WTC11 (cell line): ENCODE data around the gene ANO4. TPM values are rescaled to one million over a fixed set of nuclear protein-coding genes. Genes with fewer than 3 reads are reported as not detected.

Experiments used
- ATAC-seq: fragments of 200-7000 bp; cut with Tn5 transposase; 2 replicates; pipeline ENCODE4 v1.10.0; 2021; ENCODE audit warnings: mild to moderate bottlenecking, moderate library complexity
- CTCF ChIA-PET: fragments of 300-600 bp; sonication (Branson Sonifier 250); formaldehyde crosslinking; loops from one replicate; lab custom pipeline; 2021; ENCODE audit warnings: antibody characterized with exemption; lab: Charles Lee
- POLR2A ChIA-PET: fragments of 350-600 bp; sonication (Branson Sonifier 250); formaldehyde crosslinking; loops from one replicate; lab custom pipeline; 2021; ENCODE audit warnings: antibody characterized with exemption; lab: Charles Lee
- DNase-seq: peaks from one replicate; pipeline ENCODE4 v3.0.0; 2021; ENCODE audit warnings: low spot score
- H3K27ac Mint-ChIP-seq: 2 replicates; pipeline ENCODE4 v1.8.0; 2021; ENCODE audit warnings: mixed read lengths
- H3K27me3 Mint-ChIP-seq: 2 replicates; pipeline ENCODE4 v1.8.0; 2021; ENCODE audit warnings: low read depth, mild to moderate bottlenecking, moderate library complexity, mixed read lengths
- H3K36me3 Mint-ChIP-seq: 2 replicates; pipeline ENCODE4 v1.8.0; 2021; ENCODE audit warnings: mixed read lengths
- H3K4me1 Mint-ChIP-seq: 2 replicates; pipeline ENCODE4 v1.8.0; 2022; ENCODE audit warnings: mixed read lengths
- H3K4me3 Mint-ChIP-seq: 2 replicates; pipeline ENCODE4 v1.8.0; 2021; ENCODE audit warnings: mild to moderate bottlenecking, moderate library complexity, mixed read lengths
- H3K9me3 Mint-ChIP-seq: 2 replicates; pipeline ENCODE4 v1.8.0; 2021; ENCODE audit warnings: mixed read lengths
- CDX4 ChIP-seq: fragments of 250-450 bp; sonication (Bioruptor Pico); IDR thresholded peaks from 2 replicates; pipeline ENCODE4 v1.9.0; 2021; ENCODE audit warnings: moderate library complexity, mild to moderate bottlenecking, inconsistent platforms, borderline replicate concordance
- ETV6 ChIP-seq: sonication (generic); formaldehyde crosslinking; IDR thresholded peaks from 2 replicates; pipeline ENCODE4 v1.8.1; 2022; ENCODE audit warnings: mild to moderate bottlenecking, missing genetic modification reagents
- GRHL2 ChIP-seq: fragments of 250-450 bp; sonication (Bioruptor Pico); IDR thresholded peaks from 2 replicates; pipeline ENCODE4 v1.8.0; 2022; ENCODE audit warnings: mild to moderate bottlenecking, moderate library complexity; ENCODE audit not compliant: insufficient replicate concordance, severe bottlenecking
- JUN ChIP-seq: sonication (generic); formaldehyde crosslinking; IDR thresholded peaks from 2 replicates; pipeline ENCODE4 v1.8.0; 2023; ENCODE audit warnings: mild to moderate bottlenecking, missing genetic modification reagents
- MXD4 ChIP-seq: fragments of 250-450 bp; sonication (Bioruptor Pico); IDR thresholded peaks from 2 replicates; pipeline ENCODE4 v1.8.0; 2021; ENCODE audit warnings: mild to moderate bottlenecking, moderate library complexity, borderline replicate concordance
- NR3C1 ChIP-seq: sonication (generic); formaldehyde crosslinking; conservative IDR thresholded peaks from 2 replicates; pipeline ENCODE4 v1.8.1; 2023; ENCODE audit warnings: low read depth, mild to moderate bottlenecking, missing genetic modification reagents
- PRDM15 ChIP-seq: sonication (generic); formaldehyde crosslinking; IDR thresholded peaks from 2 replicates; pipeline ENCODE4 v1.8.0; 2022; ENCODE audit warnings: missing genetic modification reagents
- SOX15 ChIP-seq: fragments of 250-450 bp; sonication (Bioruptor Pico); IDR thresholded peaks from 2 replicates; pipeline ENCODE4 v1.9.0; 2021; ENCODE audit warnings: mild to moderate bottlenecking
- TCF7 ChIP-seq: sonication (generic); formaldehyde crosslinking; IDR thresholded peaks from 2 replicates; pipeline ENCODE4 v1.8.0; 2022; ENCODE audit warnings: mild to moderate bottlenecking, low read depth, missing genetic modification reagents, moderate library complexity
- ZBTB21 ChIP-seq: sonication (generic); formaldehyde crosslinking; IDR thresholded peaks from 2 replicates; pipeline ENCODE4 v1.8.1; 2023; ENCODE audit warnings: mild to moderate bottlenecking, missing genetic modification reagents, borderline replicate concordance
- ZNF317 ChIP-seq: sonication (generic); formaldehyde crosslinking; IDR thresholded peaks from 2 replicates; pipeline ENCODE4 v1.8.1; 2023; ENCODE audit warnings: low read depth, mild to moderate bottlenecking, moderate library complexity, missing genetic modification reagents, borderline replicate concordance
- ZNF416 ChIP-seq: fragments of 250-450 bp; sonication (Bioruptor Pico); IDR thresholded peaks from 2 replicates; pipeline ENCODE4 v1.9.0; 2021; ENCODE audit warnings: mild to moderate bottlenecking, inconsistent platforms
- total RNA-seq: library from RNA; stranded (reverse); gene quantifications from 3 replicates; pipeline ENCODE4 v1.2.3, GENCODE V29; 2021
- TF ChIP-seq, protein P1 (sequence below): fragments of 200-600 bp; IDR thresholded peaks from 2 replicates; pipeline ENCODE4 v1.8.0; 2022; ENCODE audit warnings: antibody characterized with exemption
- TF ChIP-seq, protein P2 (sequence below): fragments of 250-450 bp; sonication (Bioruptor Pico); IDR thresholded peaks from 2 replicates; pipeline ENCODE4 v1.8.0; 2021; ENCODE audit warnings: mild to moderate bottlenecking

ANO4 gene
- total RNA-seq, 1 experiment from 2014 or later, result 2.6 TPM

GRCh38 chr12:100827901-100828520 is 33.4 kb downstream of the ANO4 start:
- DNase-seq, result no peak
- H3K4me3 Mint-ChIP-seq, result no peak overlapping the region
- H3K27ac Mint-ChIP-seq, result no peak overlapping the region
- peak; percentile 87 for ATAC-seq
- no peaks in the 10 kb centered on the region for H3K27me3 Mint-ChIP-seq
- POLR2A ChIA-PET, result no interaction called here
- TF ChIP-seq SOX15 (CRISPR knock-in tag) (no peak), ETV6 (CRISPR knock-in tag) (no peak), TCF7 (CRISPR knock-in tag) (no peak)
- TF ChIP-seq, protein P1, sequence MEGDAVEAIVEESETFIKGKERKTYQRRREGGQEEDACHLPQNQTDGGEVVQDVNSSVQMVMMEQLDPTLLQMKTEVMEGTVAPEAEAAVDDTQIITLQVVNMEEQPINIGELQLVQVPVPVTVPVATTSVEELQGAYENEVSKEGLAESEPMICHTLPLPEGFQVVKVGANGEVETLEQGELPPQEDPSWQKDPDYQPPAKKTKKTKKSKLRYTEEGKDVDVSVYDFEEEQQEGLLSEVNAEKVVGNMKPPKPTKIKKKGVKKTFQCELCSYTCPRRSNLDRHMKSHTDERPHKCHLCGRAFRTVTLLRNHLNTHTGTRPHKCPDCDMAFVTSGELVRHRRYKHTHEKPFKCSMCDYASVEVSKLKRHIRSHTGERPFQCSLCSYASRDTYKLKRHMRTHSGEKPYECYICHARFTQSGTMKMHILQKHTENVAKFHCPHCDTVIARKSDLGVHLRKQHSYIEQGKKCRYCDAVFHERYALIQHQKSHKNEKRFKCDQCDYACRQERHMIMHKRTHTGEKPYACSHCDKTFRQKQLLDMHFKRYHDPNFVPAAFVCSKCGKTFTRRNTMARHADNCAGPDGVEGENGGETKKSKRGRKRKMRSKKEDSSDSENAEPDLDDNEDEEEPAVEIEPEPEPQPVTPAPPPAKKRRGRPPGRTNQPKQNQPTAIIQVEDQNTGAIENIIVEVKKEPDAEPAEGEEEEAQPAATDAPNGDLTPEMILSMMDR, result peak; percentile 63
- TF ChIP-seq, all 79 proteins: peak for 1
- CTCF ChIA-PET, result interaction anchor here (0.6 to 1.4 kb wide), 5 partner anchors 33 to 496 kb away, joined by 4 to 5 read pairs (median 4); partner anchors contain the start of gene ANO4
- Mint-ChIP-seq H3K4me1 (0 out of 2 replicates have a peak, but pooled peaks cover 8% of the 10 kb centered on the region), H3K36me3 (no peaks in the 10 kb centered on the region), H3K9me3 (no peaks in the 10 kb centered on the region)

DNA sequence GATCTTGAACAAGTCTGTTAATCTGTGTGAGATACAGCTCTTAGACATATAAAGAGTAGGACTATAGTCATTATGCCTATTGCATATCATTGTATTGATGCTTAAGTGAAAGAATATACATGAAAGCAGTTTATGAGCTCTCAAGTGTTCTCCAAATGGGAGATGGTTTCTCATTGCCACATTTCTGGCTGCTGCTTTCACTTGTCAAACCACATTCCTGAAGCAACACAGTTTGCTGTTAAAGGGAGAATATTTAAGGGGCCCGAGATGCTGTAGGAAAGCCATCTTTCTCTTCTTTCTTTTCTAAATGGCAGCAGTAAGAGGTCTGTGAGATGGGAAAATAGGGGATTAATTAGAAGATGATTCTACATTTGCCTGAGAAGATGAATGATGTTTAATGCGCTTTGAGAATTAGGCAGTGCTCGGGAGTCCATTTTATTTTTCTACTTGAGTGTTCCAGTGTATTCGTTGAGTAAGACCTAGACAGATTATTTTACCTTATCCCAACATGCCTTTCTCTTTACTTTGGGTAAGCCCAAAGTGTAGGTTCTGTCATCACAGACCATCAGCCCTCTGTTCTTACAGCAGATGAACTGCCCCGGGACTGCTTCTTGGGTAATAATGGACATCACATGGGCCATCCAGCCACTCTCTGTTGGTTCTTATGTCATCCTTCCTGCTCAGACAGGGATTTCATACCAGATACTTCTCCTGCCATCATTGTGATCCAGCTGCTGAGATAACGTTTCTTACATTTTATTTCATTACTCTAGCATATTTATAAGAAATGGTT is 35.6 kb downstream of the ANO4 start:
- H3K4me1 Mint-ChIP-seq, result 0 out of 2 replicates have a peak, but pooled peaks cover 8% of the 10 kb centered on the region
- H3K9me3 Mint-ChIP-seq, result no peaks in the 10 kb centered on the region
- TF ChIP-seq CDX4 (CRISPR knock-in tag) (no peak), JUN (no peak), ZNF317 (CRISPR knock-in tag) (no peak), ZNF416 (CRISPR knock-in tag) (no peak), MXD4 (CRISPR knock-in tag) (no peak)
- TF ChIP-seq, all 79 proteins: peak for 0
- Mint-ChIP-seq H3K27me3 (no peaks in the 10 kb centered on the region), H3K27ac (no peak overlapping the region), H3K36me3 (no peaks in the 10 kb centered on the region), H3K4me3 (no peak overlapping the region)
- CTCF ChIA-PET, result no interaction called here
- ATAC-seq, result no peak
- POLR2A ChIA-PET, result no interaction called here
- no peak for DNase-seq

- H3K36me3 Mint-ChIP-seq, result no peaks in the 10 kb centered on the region
- no peak for TF ChIP-seq NR3C1 (CRISPR knock-in tag)
- no peak for TF ChIP-seq GRHL2 (CRISPR knock-in tag)
- TF ChIP-seq ZNF416 (CRISPR knock-in tag), result no peak
- 0 out of 2 replicates have a peak, but pooled peaks cover 8% of the 10 kb centered on the region for H3K4me1 Mint-ChIP-seq
- POLR2A ChIA-PET, result no interaction called here
- ATAC-seq (no peak), DNase-seq (no peak)
- H3K9me3 Mint-ChIP-seq, result no peaks in the 10 kb centered on the region
- H3K4me3 Mint-ChIP-seq, result no peak overlapping the region
- no peak overlapping the region for H3K27ac Mint-ChIP-seq
- CTCF ChIA-PET, result no interaction called here
- no peaks in the 10 kb centered on the region for H3K27me3 Mint-ChIP-seq
These were observed 38.7 kb downstream of the ANO4 start for GRCh38 chr12:100833282-100833681.

GRCh38 chr12:100840748-100841147 is 46.2 kb downstream of the ANO4 start:
- Mint-ChIP-seq H3K36me3 (no peaks in the 10 kb centered on the region), H3K27me3 (no peaks in the 10 kb centered on the region), H3K27ac (no peak overlapping the region), H3K9me3 (no peaks in the 10 kb centered on the region), H3K4me1 (no peaks in the 10 kb centered on the region), H3K4me3 (no peak overlapping the region)
- DNase-seq (no peak), ATAC-seq (no peak)
- POLR2A ChIA-PET, result no interaction called here
- CTCF ChIA-PET, result no interaction called here
- TF ChIP-seq PRDM15 (no peak), ZBTB21 (CRISPR knock-in tag) (no peak)
- TF ChIP-seq, protein P2, sequence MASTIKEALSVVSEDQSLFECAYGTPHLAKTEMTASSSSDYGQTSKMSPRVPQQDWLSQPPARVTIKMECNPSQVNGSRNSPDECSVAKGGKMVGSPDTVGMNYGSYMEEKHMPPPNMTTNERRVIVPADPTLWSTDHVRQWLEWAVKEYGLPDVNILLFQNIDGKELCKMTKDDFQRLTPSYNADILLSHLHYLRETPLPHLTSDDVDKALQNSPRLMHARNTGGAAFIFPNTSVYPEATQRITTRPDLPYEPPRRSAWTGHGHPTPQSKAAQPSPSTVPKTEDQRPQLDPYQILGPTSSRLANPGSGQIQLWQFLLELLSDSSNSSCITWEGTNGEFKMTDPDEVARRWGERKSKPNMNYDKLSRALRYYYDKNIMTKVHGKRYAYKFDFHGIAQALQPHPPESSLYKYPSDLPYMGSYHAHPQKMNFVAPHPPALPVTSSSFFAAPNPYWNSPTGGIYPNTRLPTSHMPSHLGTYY, result no peak
- TF ChIP-seq, protein P1, result no peak
